BLaER1 (cell line): ENCODE results near the gene HMGCS1.
A peak's percentile ranks its signal among the peaks of the same experiment; 100 is the strongest.
"Not testable (repeated sequence)": the region's sequence is repeated elsewhere in the genome, so short reads cannot be mapped to it uniquely, and the experiment has no call there.

ENCODE experiments used
- H3K27ac ChIP-seq: shearing (Covaris generic); formaldehyde crosslinking; 2 replicates; pipeline ENCODE4 v1.8.1; 2022
- H3K27me3 ChIP-seq: shearing (Covaris generic); formaldehyde crosslinking; 2 replicates; pipeline ENCODE4 v1.8.1; 2022
- H3K36me3 ChIP-seq: shearing (Covaris generic); formaldehyde crosslinking; 2 replicates; pipeline ENCODE4 v1.8.1; 2022
- H3K4me1 ChIP-seq: shearing (Covaris generic); formaldehyde crosslinking; 2 replicates; pipeline ENCODE4 v1.8.1; 2022
- H3K4me2 ChIP-seq: shearing (Covaris generic); formaldehyde crosslinking; 2 replicates; pipeline ENCODE4 v1.8.1; 2022
- H3K4me3 ChIP-seq: shearing (Covaris generic); formaldehyde crosslinking; 2 replicates; pipeline ENCODE4 v1.8.1; 2022
- H3K9ac ChIP-seq: shearing (Covaris generic); formaldehyde crosslinking; 2 replicates; pipeline ENCODE4 v1.8.1; 2022
- H3K9me3 ChIP-seq: shearing (Covaris generic); formaldehyde crosslinking; 2 replicates; pipeline ENCODE4 v1.8.1; 2022
- H4K20me1 ChIP-seq: shearing (Covaris generic); formaldehyde crosslinking; 2 replicates; pipeline ENCODE4 v1.8.1; 2022
- Cebpa-rat ChIP-seq: shearing (Covaris generic); IDR thresholded peaks from 2 replicates; pipeline ENCODE4 v1.8.1; 2022

Gene HMGCS1

GRCh38 chr5:43314724-43315123 is 1.5 kb upstream of the HMGCS1 start:
- H3K27me3 ChIP-seq = no peaks in the 10 kb centered on the region
- H3K36me3 ChIP-seq = peaks cover 8% of the 10 kb centered on the region; the same call in 1 of the 2 replicates
- 0 out of 2 replicates have a peak, but pooled peaks cover 12% of the 10 kb centered on the region for H3K9me3 ChIP-seq
- H3K27ac ChIP-seq = no peak overlapping the region
- peaks cover 29% of the 10 kb centered on the region for H3K4me1 ChIP-seq
- peaks cover 21% of the 10 kb centered on the region for H4K20me1 ChIP-seq
- H3K4me3 ChIP-seq = no peak overlapping the region
- H3K9ac ChIP-seq = no peak overlapping the region
- no peak for TF ChIP-seq Cebpa-rat
- no peak overlapping the region for H3K4me2 ChIP-seq

GRCh38 chr5:43313854-43314457 is 744 bp upstream of the HMGCS1 start:
- peak overlapping the region; percentile 85 for H3K4me3 ChIP-seq
- peaks cover 36% of the 10 kb centered on the region for H3K4me1 ChIP-seq
- peak overlapping the region; percentile 24; the same call in 1 of the 2 replicates for H3K27ac ChIP-seq
- H3K4me2 ChIP-seq = peak overlapping the region; percentile 71
- H3K36me3 ChIP-seq = peaks cover 15% of the 10 kb centered on the region
- H3K9me3 ChIP-seq = 0 out of 2 replicates have a peak, but pooled peaks cover 12% of the 10 kb centered on the region
- H3K9ac ChIP-seq = no peak overlapping the region
- TF ChIP-seq Cebpa-rat = no peak
- H4K20me1 ChIP-seq = peaks cover 29% of the 10 kb centered on the region
- no peaks in the 10 kb centered on the region for H3K27me3 ChIP-seq

GRCh38 chr5:43312699-43313034 is 545 bp downstream of the HMGCS1 start:
- Histone ChIP-seq H4K20me1 (peaks cover 38% of the 10 kb centered on the region), H3K4me1 (peaks cover 39% of the 10 kb centered on the region), H3K9ac (peak overlapping the region; percentile 88), H3K27me3 (no peaks in the 10 kb centered on the region), H3K27ac (peak overlapping the region; percentile 83), H3K4me2 (peak overlapping the region; percentile 87), H3K9me3 (0 out of 2 replicates have a peak, but pooled peaks cover 12% of the 10 kb centered on the region), H3K36me3 (peaks cover 15% of the 10 kb centered on the region), H3K4me3 (peak overlapping the region; percentile 85)
- no peak for TF ChIP-seq Cebpa-rat

GRCh38 chr5:43312076-43312661 is 1.0 kb downstream of the HMGCS1 start:
- no peaks in the 10 kb centered on the region for H3K27me3 ChIP-seq
- H3K4me2 ChIP-seq = peak overlapping the region; percentile 87
- peaks cover 39% of the 10 kb centered on the region for H3K4me1 ChIP-seq
- H3K9ac ChIP-seq = peak overlapping the region; percentile 88
- H3K4me3 ChIP-seq = peak overlapping the region; percentile 85
- H3K9me3 ChIP-seq = 0 out of 2 replicates have a peak, but pooled peaks cover 12% of the 10 kb centered on the region
- TF ChIP-seq Cebpa-rat = no peak
- peaks cover 38% of the 10 kb centered on the region for H4K20me1 ChIP-seq
- H3K36me3 ChIP-seq = peaks cover 15% of the 10 kb centered on the region
- peak overlapping the region; percentile 83; the same call in 1 of the 2 replicates for H3K27ac ChIP-seq

GRCh38 chr5:43309637-43310036 is 3.6 kb downstream of the HMGCS1 start:
- Histone ChIP-seq H3K9me3 (no peaks in the 10 kb centered on the region), H4K20me1 (peaks cover 47% of the 10 kb centered on the region)
- TF ChIP-seq Cebpa-rat = no peak

GRCh38 chr5:43309122-43309521 is 4.1 kb downstream of the HMGCS1 start:
- peaks cover 19% of the 10 kb centered on the region for H3K36me3 ChIP-seq
- H3K4me2 ChIP-seq = no peak overlapping the region
- no peaks in the 10 kb centered on the region for H3K9me3 ChIP-seq
- H3K4me3 ChIP-seq = no peak overlapping the region
- H4K20me1 ChIP-seq = peaks cover 47% of the 10 kb centered on the region
- H3K9ac ChIP-seq = no peak overlapping the region
- peaks cover 37% of the 10 kb centered on the region for H3K4me1 ChIP-seq
- no peak for TF ChIP-seq Cebpa-rat
- H3K27ac ChIP-seq = no peak overlapping the region
- no peaks in the 10 kb centered on the region for H3K27me3 ChIP-seq

More at GRCh38 chr5:43309637-43310036, 3.6 kb downstream of the HMGCS1 start:
- no peak overlapping the region for H3K9ac ChIP-seq
- H3K36me3 ChIP-seq = peaks cover 19% of the 10 kb centered on the region
- H3K4me3 ChIP-seq = no peak overlapping the region
- H3K4me1 ChIP-seq = peaks cover 39% of the 10 kb centered on the region
- H3K27me3 ChIP-seq = no peaks in the 10 kb centered on the region
- H3K27ac ChIP-seq = no peak overlapping the region
- H3K4me2 ChIP-seq = no peak overlapping the region

GRCh38 chr5:43306954-43307353 is 6.3 kb downstream of the HMGCS1 start:
- Histone ChIP-seq H3K4me1 (peaks cover 25% of the 10 kb centered on the region), H4K20me1 (peaks cover 50% of the 10 kb centered on the region), H3K36me3 (peaks cover 27% of the 10 kb centered on the region)
- H3K9ac ChIP-seq, H3K4me3 ChIP-seq, H3K27me3 ChIP-seq, H3K27ac ChIP-seq, H3K4me2 ChIP-seq, H3K9me3 ChIP-seq: not testable (repeated sequence)

- Histone ChIP-seq H3K9ac (no peak overlapping the region), H3K9me3 (no peaks in the 10 kb centered on the region), H3K4me3 (no peak overlapping the region), H3K36me3 (peaks cover 34% of the 10 kb centered on the region), H3K27me3 (no peaks in the 10 kb centered on the region), H3K4me2 (no peak overlapping the region), H3K4me1 (peaks cover 16% of the 10 kb centered on the region), H4K20me1 (peaks cover 51% of the 10 kb centered on the region), H3K27ac (no peak overlapping the region)
- TF ChIP-seq Cebpa-rat = no peak
Measured at GRCh38 chr5:43305948-43306565, 7.2 kb downstream of the HMGCS1 start.

GRCh38 chr5:43304525-43304924 is 8.7 kb downstream of the HMGCS1 start:
- 0 out of 2 replicates have a peak, but pooled peaks cover 8% of the 10 kb centered on the region for H3K4me1 ChIP-seq
- H3K4me2 ChIP-seq = no peak overlapping the region
- H3K27ac ChIP-seq = no peak overlapping the region
- no peak overlapping the region for H3K4me3 ChIP-seq
- no peaks in the 10 kb centered on the region for H3K27me3 ChIP-seq
- H4K20me1 ChIP-seq = peaks cover 43% of the 10 kb centered on the region
- H3K9ac ChIP-seq = no peak overlapping the region
- no peaks in the 10 kb centered on the region for H3K9me3 ChIP-seq
- H3K36me3 ChIP-seq = peaks cover 37% of the 10 kb centered on the region
- no peak for TF ChIP-seq Cebpa-rat

- Histone ChIP-seq H3K4me2 (no peak overlapping the region), H3K9me3 (no peaks in the 10 kb centered on the region), H3K9ac (no peak overlapping the region), H3K27ac (no peak overlapping the region), H3K27me3 (no peaks in the 10 kb centered on the region), H3K4me1 (no peaks in the 10 kb centered on the region), H3K36me3 (peaks cover 42% of the 10 kb centered on the region), H3K4me3 (no peak overlapping the region), H4K20me1 (peaks cover 39% of the 10 kb centered on the region)
- TF ChIP-seq Cebpa-rat = no peak
Measured at GRCh38 chr5:43303242-43303641, 10.0 kb downstream of the HMGCS1 start.
